HG02970 (cell line): ENCODE data around the gene GRWD1.

Source experiments
- ATAC-seq: cut with Tn5 transposase; IDR thresholded peaks from one replicate; pipeline ENCODE4 v1.9.1; 2021; ENCODE audit warnings: mild to moderate bottlenecking, moderate library complexity, moderate number of reproducible peaks; ENCODE audit not compliant: unreplicated experiment, low FRiP score

The GRWD1 gene

GRCh38 chr19:48455171-48455907 is 9.6 kb downstream of the GRWD1 start, which contains the start of gene KCNJ14:
KCNJ14 (plus strand) TSS chr19:48455574; CDS start chr19:48461725, 6,151 bp downstream.
- no peak for ATAC-seq

GRCh38 chr19:48455908-48456562 is 10.3 kb downstream of the GRWD1 start:
- ATAC-seq, result no peak

- no peak for ATAC-seq
Observed at GRCh38 chr19:48456864-48457263, 11.1 kb downstream of the GRWD1 start.

- no peak for ATAC-seq
Observed at GRCh38 chr19:48458016-48458415, 12.2 kb downstream of the GRWD1 start.

GRCh38 chr19:48461651-48461981 is 15.8 kb downstream of the GRWD1 start:
- ATAC-seq, result no peak

GRCh38 chr19:48461982-48462655 is 16.3 kb downstream of the GRWD1 start:
- ATAC-seq, result no peak

- no peak for ATAC-seq
Observed at GRCh38 chr19:48465215-48465614, 19.4 kb downstream of the GRWD1 start.

GRCh38 chr19:48466561-48467325 is 21.0 kb downstream of the GRWD1 start:
- ATAC-seq, result no peak

- peak; percentile 93 for ATAC-seq
Observed at GRCh38 chr19:48468772-48469288, 23.0 kb downstream of the GRWD1 start.

- peak; percentile 25 for ATAC-seq
Observed at GRCh38 chr19:48469289-48469881, 23.6 kb downstream of the GRWD1 start, which contains the start of gene CYTH2. CYTH2 (plus strand) TSS chr19:48469369; CDS start chr19:48469508, 139 bp downstream.

GRCh38 chr19:48469934-48470680 is 24.3 kb downstream of the GRWD1 start:
- ATAC-seq, result no peak

- ATAC-seq, result no peak
Observed at GRCh38 chr19:48470856-48471255, 25.1 kb downstream of the GRWD1 start.

GRCh38 chr19:48471836-48472235 is 26.1 kb downstream of the GRWD1 start:
- ATAC-seq, result no peak

GRCh38 chr19:48473161-48473966 is 27.6 kb downstream of the GRWD1 start:
- ATAC-seq, result no peak

GRCh38 chr19:48474084-48474592 is 28.4 kb downstream of the GRWD1 start:
- ATAC-seq, result no peak

GRCh38 chr19:48475369-48476068 is 29.7 kb downstream of the GRWD1 start:
- no peak for ATAC-seq

GRCh38 chr19:48476176-48476575 is 30.4 kb downstream of the GRWD1 start:
- no peak for ATAC-seq
